Parathyroid adenoma (tissue), 2 donors: ENCODE measurements around the gene SCFD2.

Experiments
- H2AFZ ChIP-seq: fragments of 300-600 bp; sonication (generic); one replicate; pipeline ENCODE4 v1.7.0; 2017; ENCODE audit warnings: antibody characterized with exemption, mild to moderate bottlenecking
- H3K27ac ChIP-seq: fragments of 300-600 bp; sonication (generic); one replicate; pipeline ENCODE4 v1.7.0; 2017
- H3K27me3 ChIP-seq: fragments of 300-600 bp; sonication (generic); one replicate; pipeline ENCODE4 v1.7.0; 2017; ENCODE audit warnings: low read length; ENCODE audit not compliant: control insufficient read depth, insufficient read depth
- H3K36me3 ChIP-seq: fragments of 300-600 bp; sonication (generic); one replicate; pipeline ENCODE4 v1.7.0; 2017; ENCODE audit warnings: low read length; ENCODE audit not compliant: control insufficient read depth, insufficient read depth
- H3K4me1 ChIP-seq: fragments of 300-600 bp; sonication (generic); one replicate; pipeline ENCODE4 v1.7.0; 2017; ENCODE audit warnings: control low read depth
- H3K4me2 ChIP-seq: fragments of 300-600 bp; sonication (generic); one replicate; pipeline ENCODE4 v1.7.0; 2017; ENCODE audit warnings: low read length
- H3K4me3 ChIP-seq: fragments of 300-600 bp; sonication (generic); one replicate; pipeline ENCODE4 v1.7.0; 2017; ENCODE audit warnings: low read depth, low read length
- H3K79me2 ChIP-seq: fragments of 300-600 bp; sonication (generic); one replicate; pipeline ENCODE4 v1.7.0; 2017; ENCODE audit warnings: control low read depth
- H3K9ac ChIP-seq: fragments of 300-600 bp; sonication (generic); one replicate; pipeline ENCODE4 v1.7.0; 2017; ENCODE audit warnings: mild to moderate bottlenecking
- H3K9me3 ChIP-seq: fragments of 300-600 bp; sonication (generic); one replicate; pipeline ENCODE4 v1.7.0; 2017; ENCODE audit warnings: low read length; ENCODE audit not compliant: control insufficient read depth
- TF ChIP-seq, protein P1 (sequence below): fragments of 300-600 bp; sonication (generic); IDR thresholded peaks from one replicate; pipeline ENCODE4 v1.7.0; 2017; ENCODE audit warnings: antibody characterized with exemption, mild to moderate bottlenecking
- donor health status: primary hyperparathyroidism.

Gene SCFD2

DNA sequence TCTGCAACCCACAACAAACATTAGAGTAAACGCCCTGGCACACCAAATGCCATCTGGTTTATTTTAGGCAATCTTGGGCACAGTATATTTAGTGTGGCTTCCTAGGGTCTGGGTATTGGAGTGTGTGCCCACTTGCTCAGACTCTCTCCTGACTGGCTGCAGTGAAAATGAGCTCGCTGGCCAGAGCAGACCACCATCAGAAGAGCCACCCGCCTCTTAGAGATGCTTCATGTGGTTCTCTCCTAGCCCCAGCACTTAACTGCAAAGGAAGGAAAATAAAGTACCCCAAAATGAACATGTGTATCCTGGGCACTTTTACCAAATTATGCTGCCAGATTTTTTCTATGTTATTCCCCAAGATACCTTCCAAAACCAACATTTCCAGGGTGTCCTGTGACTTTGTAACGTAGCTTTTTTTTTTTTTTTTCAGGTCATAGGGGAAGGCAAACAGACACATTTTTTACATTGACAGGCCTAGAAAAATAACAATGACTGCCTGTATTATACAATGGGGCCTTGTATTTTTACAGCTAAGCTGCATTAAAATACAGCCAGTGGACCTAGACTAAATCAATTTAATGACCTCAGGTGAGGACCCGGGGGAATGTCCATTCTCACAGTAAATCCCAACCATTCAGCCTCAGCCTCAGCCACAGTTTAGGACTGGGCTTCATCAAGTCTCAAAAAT is 310.0 kb downstream of the SCFD2 start:
- H3K27ac ChIP-seq: no peak overlapping the region
- H3K79me2 ChIP-seq: no peaks in the 10 kb centered on the region

DNA sequence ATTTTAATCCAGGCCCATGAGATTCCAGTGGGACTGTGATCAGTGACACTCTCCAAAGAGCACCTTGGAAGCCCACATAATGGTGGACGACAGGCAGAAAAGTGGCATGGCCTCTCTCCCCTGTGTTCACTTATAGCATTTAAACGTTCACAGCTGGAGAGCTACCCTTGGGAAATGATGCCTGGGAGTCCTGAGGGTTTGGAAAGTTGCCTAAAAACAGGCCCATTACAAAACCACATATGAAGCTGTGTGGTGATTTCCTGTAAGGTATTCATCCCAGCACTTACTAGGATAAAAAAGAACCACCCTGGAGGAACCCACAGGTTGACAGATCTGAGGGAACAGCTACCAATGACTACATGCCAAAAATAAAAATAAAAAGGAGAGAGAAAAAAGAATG is 310.6 kb downstream of the SCFD2 start:
- Histone ChIP-seq H3K79me2 (no peaks in the 10 kb centered on the region), H3K27me3 (no peaks in the 10 kb centered on the region), H3K4me3 (no peak overlapping the region), H3K9me3 (no peaks in the 10 kb centered on the region), H2AFZ (no peak overlapping the region), H3K4me2 (no peak overlapping the region), H3K4me1 (no peaks in the 10 kb centered on the region), H3K27ac (no peak overlapping the region), H3K9ac (no peak overlapping the region), H3K36me3 (no peaks in the 10 kb centered on the region)
- TF ChIP-seq, protein P1, sequence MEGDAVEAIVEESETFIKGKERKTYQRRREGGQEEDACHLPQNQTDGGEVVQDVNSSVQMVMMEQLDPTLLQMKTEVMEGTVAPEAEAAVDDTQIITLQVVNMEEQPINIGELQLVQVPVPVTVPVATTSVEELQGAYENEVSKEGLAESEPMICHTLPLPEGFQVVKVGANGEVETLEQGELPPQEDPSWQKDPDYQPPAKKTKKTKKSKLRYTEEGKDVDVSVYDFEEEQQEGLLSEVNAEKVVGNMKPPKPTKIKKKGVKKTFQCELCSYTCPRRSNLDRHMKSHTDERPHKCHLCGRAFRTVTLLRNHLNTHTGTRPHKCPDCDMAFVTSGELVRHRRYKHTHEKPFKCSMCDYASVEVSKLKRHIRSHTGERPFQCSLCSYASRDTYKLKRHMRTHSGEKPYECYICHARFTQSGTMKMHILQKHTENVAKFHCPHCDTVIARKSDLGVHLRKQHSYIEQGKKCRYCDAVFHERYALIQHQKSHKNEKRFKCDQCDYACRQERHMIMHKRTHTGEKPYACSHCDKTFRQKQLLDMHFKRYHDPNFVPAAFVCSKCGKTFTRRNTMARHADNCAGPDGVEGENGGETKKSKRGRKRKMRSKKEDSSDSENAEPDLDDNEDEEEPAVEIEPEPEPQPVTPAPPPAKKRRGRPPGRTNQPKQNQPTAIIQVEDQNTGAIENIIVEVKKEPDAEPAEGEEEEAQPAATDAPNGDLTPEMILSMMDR: no peak

More for the DNA sequence above, 310.0 kb downstream of the SCFD2 start:
- H3K27me3 ChIP-seq: no peaks in the 10 kb centered on the region
- H3K9me3 ChIP-seq: no peaks in the 10 kb centered on the region
- TF ChIP-seq, protein P1: no peak
- no peaks in the 10 kb centered on the region for H3K4me1 ChIP-seq
- no peak overlapping the region for H3K4me2 ChIP-seq
- H3K36me3 ChIP-seq: no peaks in the 10 kb centered on the region
- no peak overlapping the region for H2AFZ ChIP-seq
- no peak overlapping the region for H3K4me3 ChIP-seq
- H3K9ac ChIP-seq: no peak overlapping the region

DNA sequence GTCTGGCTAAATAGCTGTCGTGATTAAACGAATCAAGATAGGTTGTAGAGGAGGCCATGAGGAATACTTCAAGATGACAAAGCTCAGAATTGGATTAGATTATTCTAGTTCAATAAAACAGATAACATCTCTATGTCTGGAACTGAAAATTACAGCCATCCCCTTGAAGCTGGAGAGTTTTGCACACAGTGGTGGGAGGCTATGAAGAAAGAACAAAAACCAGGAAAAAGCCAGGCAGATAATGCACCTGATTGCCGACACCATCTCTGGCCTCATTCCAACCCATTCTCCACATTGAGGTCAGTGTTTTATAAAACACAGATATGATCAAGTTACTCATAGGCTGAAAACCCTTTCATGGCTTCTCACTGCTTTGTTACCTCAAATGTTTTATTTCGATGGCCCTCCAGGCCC is 315.5 kb downstream of the SCFD2 start:
- no peak overlapping the region for H3K4me3 ChIP-seq
- H3K27ac ChIP-seq: no peak overlapping the region
- H3K36me3 ChIP-seq: no peaks in the 10 kb centered on the region
- no peak overlapping the region for H2AFZ ChIP-seq
- no peak overlapping the region for H3K4me2 ChIP-seq
- H3K9ac ChIP-seq: no peak overlapping the region
- H3K9me3 ChIP-seq: no peaks in the 10 kb centered on the region
- no peaks in the 10 kb centered on the region for H3K79me2 ChIP-seq
- H3K4me1 ChIP-seq: no peaks in the 10 kb centered on the region
- H3K27me3 ChIP-seq: no peaks in the 10 kb centered on the region
- TF ChIP-seq, protein P1: no peak

DNA sequence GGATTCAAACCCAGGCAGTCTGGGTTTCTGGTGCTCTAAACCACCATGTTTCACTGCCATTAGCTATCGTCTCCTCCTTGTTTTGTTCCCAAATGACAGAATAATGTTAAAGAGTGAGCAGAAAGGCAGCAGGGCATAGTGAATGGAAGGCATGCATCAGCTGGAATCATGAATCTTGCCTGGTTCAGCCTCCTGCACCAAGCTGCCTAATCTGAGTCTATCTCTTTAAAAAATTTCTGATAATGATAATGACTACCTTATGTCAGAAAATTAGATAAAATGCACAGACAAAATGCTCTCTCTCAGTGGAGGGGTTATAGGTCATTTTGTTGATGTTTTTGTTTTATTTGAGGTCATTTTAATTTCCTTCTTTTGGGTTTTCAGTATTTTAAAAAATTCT is 316.3 kb downstream of the SCFD2 start:
- no peaks in the 10 kb centered on the region for H3K79me2 ChIP-seq
- TF ChIP-seq, protein P1: no peak
- no peaks in the 10 kb centered on the region for H3K9me3 ChIP-seq
- no peaks in the 10 kb centered on the region for H3K27me3 ChIP-seq
- H3K9ac ChIP-seq: no peak overlapping the region
- H3K4me2 ChIP-seq: no peak overlapping the region
- no peak overlapping the region for H3K27ac ChIP-seq
- no peaks in the 10 kb centered on the region for H3K36me3 ChIP-seq
- H3K4me3 ChIP-seq: no peak overlapping the region
- no peak overlapping the region for H2AFZ ChIP-seq
- H3K4me1 ChIP-seq: no peaks in the 10 kb centered on the region

DNA sequence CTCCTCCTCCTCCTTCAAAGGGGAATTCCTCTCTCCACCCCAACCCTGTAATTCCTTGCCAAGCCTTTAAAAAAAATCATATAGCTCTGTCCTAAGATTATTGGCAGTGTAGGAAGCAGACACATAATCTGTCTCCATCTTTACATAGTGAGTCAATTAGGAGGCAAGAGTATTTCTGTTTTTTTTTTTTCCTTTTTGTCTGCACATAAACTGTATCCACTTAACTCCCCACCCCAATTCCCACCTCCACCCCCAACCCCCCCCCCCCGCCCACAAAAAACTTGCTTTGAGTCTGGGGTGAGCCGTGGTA is 321.3 kb downstream of the SCFD2 start:
- Histone ChIP-seq H3K9ac (no peak overlapping the region), H3K4me2 (no peak overlapping the region), H3K36me3 (no peaks in the 10 kb centered on the region), H3K27ac (no peak overlapping the region), H3K9me3 (no peaks in the 10 kb centered on the region), H3K27me3 (no peaks in the 10 kb centered on the region), H3K4me1 (no peaks in the 10 kb centered on the region), H2AFZ (no peak overlapping the region), H3K4me3 (no peak overlapping the region), H3K79me2 (no peaks in the 10 kb centered on the region)
- TF ChIP-seq, protein P1: no peak
